ENCODE measurements around the gene NHSL2. TPM values are rescaled to one million over a fixed set of nuclear protein-coding genes. Genes with fewer than 3 reads are reported as not detected.

NHSL2 gene
- total RNA-seq, 1 experiment from 2014 or later = 0.36 TPM

- TF ChIP-seq REST (IDR thresholded peaks at IDR 0.05; ENCODE audit: insufficient read depth in 1 of 2, low read depth in 2 of 2, low read length in 1 of 2) (no peak), TCF7L2 (IDR thresholded peaks at IDR 0.05; ENCODE audit: low read depth, low read length) (no peak), POLR2AphosphoS5 (IDR thresholded peaks at IDR 0.05; ENCODE audit: low read depth, low read length) (no peak), SIN3A (IDR thresholded peaks at IDR 0.05; ENCODE audit: borderline replicate concordance, insufficient read depth, low read depth, low read length) (no peak), CTCF (IDR thresholded peaks at IDR 0.05) (no peak)
- DNase-seq (ENCODE audit: low read depth, low spot score) (no peak), ATAC-seq (no peak)
- no TSS peak for BruUV-seq (replicated peaks)
- Histone ChIP-seq H3K36me3 (ENCODE audit: control insufficient read depth, insufficient read depth, low read length) (no peaks in the 10 kb centered on the region), H3K4me1 (ENCODE audit: control insufficient read depth, insufficient read depth, low read length) (peaks cover 11% of the 10 kb centered on the region; the same call in 1 of the 2 replicates), H3K27me3 (ENCODE audit: control insufficient read depth, insufficient read depth, low read length) (no peaks in the 10 kb centered on the region), H3K9me3 (ENCODE audit: control insufficient read depth, insufficient read depth, low read depth, low read length) (no peaks in the 10 kb centered on the region), H3K27ac (ENCODE audit: low read length) (no peak overlapping the region), H3K4me3 (ENCODE audit: low read depth in 2 of 2, low read length in 2 of 2) (no peak overlapping the region)
- CTCF ChIA-PET = no interaction called here
- POLR2A ChIA-PET = no interaction called here
- intact Hi-C loops (cut with micrococcal nuclease; ENCODE audit: unreplicated experiment) = no loop called here
- in situ Hi-C loops (cut with HindIII; ENCODE audit: low pct_unique_long_range_greater_than_20kb, low sequenced_read_pairs) = no loop called here
These were observed 114.7 kb downstream of the NHSL2 start for GRCh38 chrX:72025236-72025770.

- DNase-seq (ENCODE audit: low read depth, low spot score) = no peak
- Histone ChIP-seq H3K27ac (ENCODE audit: low read length) (no peak overlapping the region), H3K27me3 (ENCODE audit: control insufficient read depth, insufficient read depth, low read length) (no peaks in the 10 kb centered on the region), H3K36me3 (ENCODE audit: control insufficient read depth, insufficient read depth, low read length) (no peaks in the 10 kb centered on the region), H3K4me1 (ENCODE audit: control insufficient read depth, insufficient read depth, low read length) (peaks cover 17% of the 10 kb centered on the region), H3K9me3 (ENCODE audit: control insufficient read depth, insufficient read depth, low read depth, low read length) (no peaks in the 10 kb centered on the region), H3K4me3 (ENCODE audit: low read depth in 2 of 2, low read length in 2 of 2) (no peak overlapping the region)
- in situ Hi-C loops (cut with HindIII; ENCODE audit: low pct_unique_long_range_greater_than_20kb, low sequenced_read_pairs) (no loop called here), intact Hi-C loops (cut with micrococcal nuclease; ENCODE audit: unreplicated experiment) (no loop called here)
- no peak for ATAC-seq
- POLR2A ChIA-PET = no interaction called here
- BruUV-seq (replicated peaks) = no TSS peak
- TF ChIP-seq POLR2AphosphoS5 (IDR thresholded peaks at IDR 0.05; ENCODE audit: low read depth, low read length) (no peak), REST (IDR thresholded peaks at IDR 0.05; ENCODE audit: insufficient read depth in 1 of 2, low read depth in 2 of 2, low read length in 1 of 2) (no peak), CTCF (IDR thresholded peaks at IDR 0.05) (no peak), TCF7L2 (IDR thresholded peaks at IDR 0.05; ENCODE audit: low read depth, low read length) (no peak), SIN3A (IDR thresholded peaks at IDR 0.05; ENCODE audit: borderline replicate concordance, insufficient read depth, low read depth, low read length) (no peak)
- CTCF ChIA-PET = no interaction called here
These were observed 115.8 kb downstream of the NHSL2 start for GRCh38 chrX:72026341-72027023.

All from Panc1 (cell line).